ENCODE data around the gene ME3. TPM values are rescaled to one million over a fixed set of nuclear protein-coding genes. Genes with fewer than 3 reads are reported as not detected.

ME3 gene
- total RNA-seq: 38.0 and 56.9 TPM in 2 replicates

DNA sequence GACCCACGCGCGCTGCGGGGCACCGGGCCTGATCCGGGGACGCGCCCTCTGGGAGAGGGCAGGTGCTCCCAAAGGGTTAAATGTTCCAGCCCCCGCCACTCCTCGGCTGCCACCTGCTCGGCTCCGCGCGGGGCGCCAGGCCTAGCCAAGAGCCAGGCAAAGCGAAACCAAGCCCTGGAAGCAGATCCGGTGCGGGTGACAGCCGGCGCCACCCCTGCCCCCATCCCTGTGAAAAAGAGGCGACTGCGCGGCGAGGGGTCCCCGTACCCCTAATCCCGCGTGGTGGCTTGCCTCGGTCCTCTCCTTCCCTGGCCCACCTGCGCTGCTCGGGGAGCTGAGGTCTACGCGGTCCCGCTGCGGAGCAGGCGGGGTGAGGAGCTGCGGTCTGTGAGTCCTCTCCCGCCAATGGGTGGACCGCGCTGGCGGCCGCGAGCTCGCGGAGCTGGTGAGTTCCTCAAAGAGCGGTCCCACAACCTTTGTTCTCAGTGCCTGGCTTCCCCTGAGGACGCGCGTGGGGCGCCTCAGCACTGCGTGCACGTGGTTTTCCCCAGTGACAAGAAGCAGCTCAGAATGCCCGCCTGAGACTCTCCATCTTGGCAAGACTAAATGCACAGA is at the start of gene ME3:
Gene ME3, minus strand, starts transcription at position 610 of the 615 bp plus-strand sequence.

Other genes with a start within 250 kb of the ME3 start
- gene PRSS23, start 127.9 kb upstream of the ME3 start, total RNA-seq: 249 and 620 TPM in 2 replicates

All from placental epithelial cell (primary cell).